Glutamatergic neuron (in vitro differentiated cells): ENCODE data around the gene DLG2. TPM values are rescaled to one million over a fixed set of nuclear protein-coding genes. Genes with fewer than 3 reads are reported as not detected.
"Not testable (repeated sequence)": the region's sequence is repeated elsewhere in the genome, so short reads cannot be mapped to it uniquely, and the experiment has no call there.

Experiments
- DNase-seq: peaks from one replicate; pipeline ENCODE4 v3.0.0; 2022
- H3K27ac Mint-ChIP-seq: one replicate; pipeline ENCODE4 v1.8.0; 2020; ENCODE audit warnings: mild to moderate bottlenecking, mixed read lengths, inconsistent platforms; ENCODE audit not compliant: unreplicated experiment
- H3K27me3 Mint-ChIP-seq: one replicate; pipeline ENCODE4 v1.8.0; 2020; ENCODE audit warnings: mild to moderate bottlenecking, moderate library complexity, mixed read lengths, inconsistent platforms; ENCODE audit not compliant: unreplicated experiment
- H3K36me3 Mint-ChIP-seq: one replicate; pipeline ENCODE4 v1.8.0; 2020; ENCODE audit warnings: mild to moderate bottlenecking, mixed read lengths, inconsistent platforms; ENCODE audit not compliant: unreplicated experiment
- H3K4me1 Mint-ChIP-seq: one replicate; pipeline ENCODE4 v1.8.0; 2020; ENCODE audit warnings: mild to moderate bottlenecking, low read depth, mixed read lengths, inconsistent platforms; ENCODE audit not compliant: unreplicated experiment
- H3K4me3 Mint-ChIP-seq: one replicate; pipeline ENCODE4 v1.8.0; 2020; ENCODE audit warnings: mild to moderate bottlenecking, mixed read lengths, inconsistent platforms; ENCODE audit not compliant: unreplicated experiment
- H3K9me3 Mint-ChIP-seq: one replicate; pipeline ENCODE4 v1.8.0; 2020; ENCODE audit warnings: mild to moderate bottlenecking, moderate library complexity, mixed read lengths, inconsistent platforms; ENCODE audit not compliant: unreplicated experiment
- CTCF ChIP-seq: fragments of 200-600 bp; sonication (generic); IDR thresholded peaks from one replicate; pipeline ENCODE4 v1.5.0; 2021; ENCODE audit not compliant: partially characterized antibody, unreplicated experiment
- total RNA-seq: library from RNA; stranded (reverse); fragmentation: NEBNext Ultra II Directional; extraction: Animal tissue kit (Norgen Biotek cat#: 25700); gene quantifications from one replicate; pipeline ENCODE4 v1.2.1, GENCODE V29; 2021; ENCODE audit not compliant: unreplicated experiment

The DLG2 gene
- total RNA-seq, 1 donor from 2014 or later = 2.9 TPM

- TF ChIP-seq CTCF = no peak
- Mint-ChIP-seq H3K27me3 (no peaks in the 10 kb centered on the region), H3K9me3 (no peaks in the 10 kb centered on the region), H3K4me3 (no peak overlapping the region), H3K36me3 (no peaks in the 10 kb centered on the region), H3K4me1 (peaks cover 5% of the 10 kb centered on the region), H3K27ac (no peak overlapping the region)
- no peak for DNase-seq
These were observed 606.1 kb downstream of the DLG2 start for GRCh38 chr11:85021058-85021457.

GRCh38 chr11:84993386-84993785 is 633.8 kb downstream of the DLG2 start:
- no peak overlapping the region for H3K4me3 Mint-ChIP-seq
- H3K27me3 Mint-ChIP-seq = no peaks in the 10 kb centered on the region
- peaks cover 1% of the 10 kb centered on the region for H3K4me1 Mint-ChIP-seq
- no peak overlapping the region for H3K27ac Mint-ChIP-seq
- peak; percentile 14 for DNase-seq
- H3K9me3 Mint-ChIP-seq = no peaks in the 10 kb centered on the region
- H3K36me3 Mint-ChIP-seq = no peaks in the 10 kb centered on the region
- peak; percentile 19 for TF ChIP-seq CTCF

- H3K9me3 Mint-ChIP-seq = peaks cover 2% of the 10 kb centered on the region
- H3K4me3 Mint-ChIP-seq = no peak overlapping the region
- no peak for DNase-seq
- no peak for TF ChIP-seq CTCF
- H3K27me3 Mint-ChIP-seq = no peaks in the 10 kb centered on the region
- no peaks in the 10 kb centered on the region for H3K4me1 Mint-ChIP-seq
- peaks cover 4% of the 10 kb centered on the region for H3K36me3 Mint-ChIP-seq
- H3K27ac Mint-ChIP-seq = no peak overlapping the region
These were observed 637.0 kb downstream of the DLG2 start for GRCh38 chr11:84990141-84990540.

DNA sequence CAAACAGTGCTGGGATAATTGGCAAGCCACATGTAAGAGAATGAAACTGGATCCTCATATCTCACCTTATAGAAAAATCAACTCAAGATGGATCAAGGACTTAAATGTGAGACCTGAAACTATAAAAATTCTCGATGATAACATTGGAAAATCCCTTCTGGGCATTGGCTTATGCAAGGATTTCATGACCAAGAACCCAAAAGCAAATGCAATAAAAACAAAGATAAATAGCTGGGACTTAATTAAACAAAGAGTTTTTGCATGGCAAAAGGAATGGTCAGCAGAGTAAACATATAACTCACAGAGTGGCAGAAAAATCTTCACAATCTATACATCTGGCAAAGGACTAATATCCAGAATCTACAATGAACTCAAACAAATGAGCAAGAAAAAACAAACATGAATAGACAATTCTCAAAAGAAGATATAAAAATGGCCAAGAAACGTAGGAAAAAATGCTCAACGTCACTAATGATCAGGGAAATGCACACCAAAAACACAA is 639.4 kb downstream of the DLG2 start:
- DNase-seq, H3K9me3 Mint-ChIP-seq, H3K4me1 Mint-ChIP-seq, H3K36me3 Mint-ChIP-seq, H3K4me3 Mint-ChIP-seq, H3K27me3 Mint-ChIP-seq, H3K27ac Mint-ChIP-seq: not testable (repeated sequence)

DNA sequence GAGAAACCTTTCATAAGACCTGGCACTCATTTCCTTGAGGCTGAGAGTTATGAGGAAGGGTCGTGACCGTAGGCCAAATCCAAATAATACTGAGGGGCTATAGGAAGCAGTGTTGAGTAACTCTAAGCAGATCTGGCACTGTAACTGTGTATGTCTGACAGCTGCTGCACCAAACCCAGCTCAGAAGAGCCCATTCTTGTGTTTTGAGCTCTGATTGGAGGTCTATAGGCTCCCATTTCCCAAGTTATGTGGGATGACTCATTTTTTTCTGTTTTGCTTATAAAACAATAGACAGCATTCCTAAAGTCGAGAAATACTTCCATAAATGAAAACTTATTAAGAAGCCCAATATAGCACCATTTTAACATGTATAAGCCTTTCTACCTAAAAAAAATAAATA is 645.8 kb downstream of the DLG2 start:
- peaks cover 2% of the 10 kb centered on the region for H3K9me3 Mint-ChIP-seq
- H3K4me3 Mint-ChIP-seq = no peak overlapping the region
- no peak for TF ChIP-seq CTCF
- H3K27me3 Mint-ChIP-seq = no peaks in the 10 kb centered on the region
- no peak for DNase-seq
- no peak overlapping the region for H3K27ac Mint-ChIP-seq
- H3K4me1 Mint-ChIP-seq = no peaks in the 10 kb centered on the region
- peaks cover 4% of the 10 kb centered on the region for H3K36me3 Mint-ChIP-seq
